GM18909 (cell line): Measurements from ENCODE around the gene TLE1.
"Not testable (repeated sequence)": the region's sequence is repeated elsewhere in the genome, so short reads cannot be mapped to it uniquely, and the experiment has no call there.

ENCODE experiments used
- ATAC-seq: cut with Tn5 transposase; IDR thresholded peaks from one replicate; pipeline ENCODE4 v1.9.1; 2021; ENCODE audit warnings: mild to moderate bottlenecking; ENCODE audit not compliant: unreplicated experiment, poor library complexity

The TLE1 gene

GRCh38 chr9:81689343-81690175, at the start of gene TLE1:
TLE1 (minus strand) TSS chr9:81689547; CDS start chr9:81688240, 1,307 bp downstream.
- peak; percentile 83 for ATAC-seq

DNA sequence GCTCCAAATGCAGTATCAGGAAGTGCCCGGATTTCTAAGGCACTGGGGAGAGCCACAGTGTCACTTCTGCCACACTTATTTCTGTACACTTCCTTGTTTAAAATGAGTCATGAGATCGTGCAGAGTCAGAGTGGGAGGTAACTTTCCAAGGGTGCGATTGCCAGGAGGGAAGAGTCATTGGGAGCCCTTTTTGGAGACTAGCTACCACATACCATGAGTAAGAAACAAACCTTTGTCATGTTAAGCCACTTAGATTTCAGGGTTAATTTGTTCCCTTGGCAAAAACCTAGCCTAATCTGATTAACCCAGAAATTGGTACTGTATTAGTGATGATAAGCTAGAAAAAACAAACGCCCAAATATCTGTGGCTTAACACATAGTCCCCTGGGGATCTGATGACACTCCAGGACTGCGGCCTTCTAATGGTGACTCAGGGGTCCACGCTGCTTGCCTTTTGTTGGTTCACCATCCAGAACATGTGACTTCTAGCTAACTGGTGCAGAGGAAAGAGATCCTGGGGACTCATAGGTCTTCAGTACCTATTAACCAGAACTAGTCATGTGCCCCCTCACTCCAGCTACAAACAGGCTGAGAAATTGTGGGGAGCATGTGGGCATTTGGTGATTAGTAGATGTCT, 48.6 kb upstream of the TLE1 start:
- no peak for ATAC-seq

DNA sequence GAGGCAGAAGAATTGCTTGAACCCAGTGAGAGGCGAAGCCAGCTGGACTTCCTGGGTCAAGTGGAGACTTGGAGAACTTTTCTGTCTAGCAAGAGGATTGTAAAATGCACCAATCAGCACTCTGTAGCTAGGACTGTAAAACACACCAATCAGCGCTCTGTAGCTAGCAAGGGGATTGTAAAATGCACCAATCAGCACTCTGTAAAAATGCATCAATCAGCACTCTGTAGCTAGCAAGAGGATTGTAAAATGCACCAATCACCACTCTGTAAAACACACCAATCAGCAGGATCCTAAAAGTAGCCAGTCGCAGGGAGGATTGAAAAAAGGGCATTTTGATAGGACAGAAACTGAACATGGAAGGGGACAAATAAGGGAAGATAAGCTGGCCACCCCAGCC, 41.2 kb upstream of the TLE1 start:
- not testable (repeated sequence) for ATAC-seq

DNA sequence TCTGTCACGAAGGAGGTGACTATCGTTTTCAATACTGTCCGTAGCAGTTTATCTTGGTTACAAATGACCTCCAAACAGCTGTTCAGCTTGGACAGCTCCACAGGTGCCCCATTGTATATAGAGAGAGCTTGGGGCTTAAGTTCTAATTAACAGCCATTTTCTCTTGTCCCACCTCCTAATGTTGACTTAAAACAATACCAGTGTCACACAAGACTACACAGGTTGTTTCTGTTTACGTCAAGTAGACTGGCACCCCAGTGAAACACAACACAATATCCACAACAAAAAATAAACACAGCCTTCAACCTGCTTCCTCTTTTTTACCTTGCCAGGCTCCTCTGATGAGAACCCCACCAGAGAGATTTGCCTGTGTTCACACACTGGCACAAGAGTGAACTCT, 39.8 kb upstream of the TLE1 start:
- peak; percentile 78 for ATAC-seq

- ATAC-seq = no peak
These were observed 35.0 kb upstream of the TLE1 start for GRCh38 chr9:81724242-81724889.

DNA sequence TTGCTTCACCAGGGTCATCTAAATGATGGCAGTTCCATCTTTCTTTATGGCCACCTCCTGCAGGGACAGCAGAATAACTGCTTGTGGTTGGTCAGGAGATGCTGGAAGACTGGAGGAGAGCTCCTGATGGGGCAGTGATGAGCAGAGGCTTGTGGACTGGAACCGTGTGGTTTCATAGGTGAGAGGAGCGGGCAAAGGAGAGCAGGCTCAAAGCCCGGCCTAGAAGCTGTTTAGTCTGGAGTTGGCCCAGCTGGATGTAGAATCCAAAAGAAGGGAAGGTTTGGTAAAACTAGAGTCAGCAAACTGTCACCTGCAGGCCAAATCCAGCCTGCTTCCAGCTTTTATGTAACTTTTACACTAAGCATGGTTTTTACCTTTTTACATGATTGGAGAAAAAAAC, 32.9 kb upstream of the TLE1 start:
- no peak for ATAC-seq

- no peak for ATAC-seq
These were observed 31.2 kb upstream of the TLE1 start for GRCh38 chr9:81720450-81721086.

- ATAC-seq = no peak
These were observed 30.6 kb upstream of the TLE1 start for GRCh38 chr9:81719972-81720371.

- no peak for ATAC-seq
These were observed 28.9 kb upstream of the TLE1 start for GRCh38 chr9:81718244-81718643.

GRCh38 chr9:81717747-81718077, 28.4 kb upstream of the TLE1 start:
- ATAC-seq = no peak

DNA sequence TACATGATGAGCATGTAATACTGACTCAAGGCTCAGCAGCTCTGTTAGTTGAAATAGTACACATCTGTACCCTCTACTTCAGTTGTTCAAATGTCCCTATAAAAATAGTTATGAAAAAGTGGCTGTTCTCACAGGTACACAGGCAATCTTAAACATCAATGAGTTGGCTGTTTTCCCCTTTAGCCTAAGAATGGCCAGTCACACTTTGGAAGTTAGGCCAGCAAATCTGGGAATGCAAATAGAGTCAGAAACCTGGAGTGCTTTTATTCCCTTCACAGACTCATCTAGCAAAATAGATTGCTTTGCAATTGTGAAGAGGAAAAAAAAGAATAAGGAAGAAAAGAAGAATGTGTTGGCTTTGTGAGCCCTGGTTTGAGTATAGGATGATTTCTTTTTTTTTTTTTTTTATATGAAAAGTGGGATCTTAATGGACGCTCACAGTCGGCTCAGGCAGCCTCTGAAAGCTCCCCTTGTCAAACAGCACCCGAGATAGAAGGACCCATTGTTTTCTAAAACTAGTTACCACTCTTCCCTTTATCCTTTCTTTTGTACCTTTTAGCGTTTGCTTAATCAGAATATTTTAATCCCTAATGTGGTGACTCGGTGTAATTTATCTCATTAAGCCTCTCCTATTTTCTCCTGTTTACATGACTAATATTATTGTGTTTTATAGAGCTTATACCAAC, 27.9 kb upstream of the TLE1 start:
- ATAC-seq = no peak

DNA sequence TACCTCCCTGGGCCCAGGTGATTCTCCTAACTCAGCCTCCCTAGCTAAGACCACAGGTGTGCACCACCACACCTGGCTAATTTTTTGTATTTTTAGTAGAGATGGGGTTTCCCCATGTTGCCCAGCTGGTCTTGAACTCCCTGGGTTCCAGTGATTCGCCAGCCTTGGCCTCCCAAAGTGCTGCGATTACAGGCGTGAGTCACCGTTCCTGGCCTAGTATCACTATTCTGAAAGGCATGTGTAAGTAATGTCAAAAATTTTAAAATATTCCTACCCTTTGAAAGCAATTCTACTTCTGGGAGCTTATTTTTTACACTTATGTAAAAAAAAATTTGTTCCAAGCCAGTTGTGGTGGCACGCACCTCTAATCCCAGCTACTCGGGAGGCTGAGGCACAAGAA, 27.1 kb upstream of the TLE1 start:
- no peak for ATAC-seq

DNA sequence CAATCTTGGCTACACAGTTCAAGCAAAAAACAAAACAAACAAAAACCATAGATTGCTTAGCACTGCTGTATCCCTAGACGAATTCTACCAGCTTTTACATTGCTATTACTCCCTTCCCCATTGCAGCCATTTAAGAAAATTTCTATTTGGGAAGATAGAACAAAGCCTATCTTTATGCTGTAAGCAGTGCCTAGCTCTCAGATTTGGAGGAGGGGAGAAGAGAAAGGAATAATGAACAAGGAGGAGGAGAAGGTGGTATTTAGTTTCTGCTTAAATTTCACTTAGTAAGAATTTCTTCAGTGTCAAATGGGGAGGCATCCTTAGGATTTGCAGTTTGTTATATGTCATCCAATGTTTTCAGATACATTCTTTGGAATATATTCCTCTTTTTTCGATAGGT, 16.2 kb upstream of the TLE1 start:
- no peak for ATAC-seq

DNA sequence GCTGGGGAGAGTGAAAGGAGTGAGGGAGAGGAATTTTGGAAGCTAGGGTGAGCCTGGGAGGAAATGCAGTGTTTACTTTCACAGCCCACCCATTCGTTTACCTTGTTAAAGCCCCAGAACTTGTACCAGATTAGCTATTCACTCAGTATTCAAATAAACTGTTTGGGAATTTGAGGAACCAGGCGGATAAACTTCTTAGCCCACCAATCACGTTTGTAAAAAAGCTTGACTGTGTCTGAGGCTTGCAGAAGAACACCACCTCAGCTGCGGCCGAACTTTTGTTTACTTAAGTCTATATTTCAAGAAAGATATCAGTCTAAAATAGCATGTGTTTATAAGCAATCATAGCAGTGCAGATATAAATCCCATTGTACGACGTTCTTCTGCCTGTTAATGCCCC, 5.2 kb upstream of the TLE1 start:
- ATAC-seq = no peak

DNA sequence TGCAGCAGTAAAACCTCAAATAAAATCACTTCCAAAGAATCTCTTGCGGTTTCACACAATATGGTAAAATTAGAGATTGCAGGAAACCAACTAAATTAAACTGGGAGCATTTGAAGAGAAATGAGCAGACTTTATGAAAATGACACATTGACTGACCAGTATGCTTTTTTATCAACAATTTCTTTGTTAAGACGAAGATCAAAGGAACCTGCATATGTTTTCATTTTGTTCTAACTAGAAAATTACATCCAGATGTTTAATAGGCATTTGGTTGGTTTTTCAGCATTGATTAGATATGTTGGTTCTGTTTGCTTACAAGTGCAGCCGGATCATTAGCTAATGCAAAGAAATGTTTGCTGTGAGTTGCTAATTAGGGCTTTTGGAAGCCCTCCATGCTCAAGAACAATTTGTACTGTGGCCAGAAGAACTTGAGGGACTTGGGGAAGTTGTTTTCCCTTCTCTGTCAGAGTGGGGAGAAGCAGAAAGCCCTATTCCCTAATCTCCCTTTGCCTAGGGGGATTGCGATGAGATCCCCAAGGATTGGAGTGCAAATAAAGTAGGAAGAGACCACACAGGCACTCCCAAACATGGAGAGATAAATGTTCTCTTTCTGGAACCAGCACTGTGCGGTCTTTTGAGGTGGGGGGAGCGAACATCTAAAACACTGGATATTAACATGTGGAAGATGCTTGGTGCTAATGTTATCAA, 4.5 kb upstream of the TLE1 start:
- ATAC-seq = no peak

GRCh38 chr9:81690251-81690851, 1.0 kb upstream of the TLE1 start:
- no peak for ATAC-seq

GRCh38 chr9:81689093-81689342, 329 bp downstream of the TLE1 start:
- not testable (repeated sequence) for ATAC-seq

DNA sequence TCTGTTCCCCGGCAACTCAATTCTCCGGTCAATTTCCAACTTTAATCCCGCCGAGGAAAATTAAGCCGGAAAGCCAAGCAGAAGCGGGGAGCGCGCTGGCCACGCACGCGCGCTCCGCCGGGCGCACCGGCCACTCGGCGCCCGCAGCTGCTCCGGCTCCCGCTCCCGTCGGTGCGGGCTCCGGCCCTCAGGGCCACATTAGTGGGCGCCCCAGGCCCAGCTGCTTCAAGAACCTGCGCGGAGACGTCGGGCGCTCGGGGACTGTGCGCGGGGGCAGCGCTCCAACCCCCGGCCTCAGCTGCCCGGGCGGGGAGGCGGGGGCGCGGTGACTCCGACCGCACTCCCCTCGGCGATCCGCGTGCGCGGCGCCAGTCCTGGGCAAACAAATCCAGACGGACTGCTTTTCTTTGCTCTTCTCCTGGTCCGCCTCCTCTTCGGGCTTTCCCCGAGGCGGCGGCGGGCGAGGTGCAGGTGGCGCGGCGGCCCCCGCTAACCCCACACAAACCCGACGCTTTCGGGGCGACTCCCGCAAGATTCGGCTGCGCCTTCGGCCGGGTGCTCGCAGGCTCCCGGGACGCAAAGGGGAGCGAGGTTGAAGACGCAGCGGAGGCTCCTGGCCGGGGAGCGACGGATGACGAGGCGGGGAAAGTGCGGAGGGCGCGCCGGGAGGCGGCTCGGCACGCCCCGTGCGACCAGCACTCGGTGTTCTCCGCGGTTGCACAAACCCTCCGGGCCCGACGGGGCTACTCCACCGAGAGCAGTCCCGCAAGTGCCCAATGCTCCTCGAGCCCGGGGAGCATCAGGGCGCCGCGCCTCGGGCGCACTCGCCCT, 870 bp downstream of the TLE1 start:
- peak; percentile 16 for ATAC-seq
